PC-3 (cell line): Measurements from ENCODE around the gene LIMS2.

Experiments used
- EZH2phosphoT487 ChIP-seq: fragments of 300-600 bp; sonication (generic); IDR thresholded peaks from 2 replicates; pipeline ENCODE4 v1.6.1; 2018; ENCODE audit warnings: mild to moderate bottlenecking, antibody characterized with exemption, low read length, borderline replicate concordance
- TF ChIP-seq, protein P1 (sequence below): fragments of 300-600 bp; sonication (generic); conservative IDR thresholded peaks from 2 replicates; pipeline ENCODE4 v1.5.1; 2017; ENCODE audit warnings: antibody characterized with exemption, low read depth, mild to moderate bottlenecking, low read length

DNA sequence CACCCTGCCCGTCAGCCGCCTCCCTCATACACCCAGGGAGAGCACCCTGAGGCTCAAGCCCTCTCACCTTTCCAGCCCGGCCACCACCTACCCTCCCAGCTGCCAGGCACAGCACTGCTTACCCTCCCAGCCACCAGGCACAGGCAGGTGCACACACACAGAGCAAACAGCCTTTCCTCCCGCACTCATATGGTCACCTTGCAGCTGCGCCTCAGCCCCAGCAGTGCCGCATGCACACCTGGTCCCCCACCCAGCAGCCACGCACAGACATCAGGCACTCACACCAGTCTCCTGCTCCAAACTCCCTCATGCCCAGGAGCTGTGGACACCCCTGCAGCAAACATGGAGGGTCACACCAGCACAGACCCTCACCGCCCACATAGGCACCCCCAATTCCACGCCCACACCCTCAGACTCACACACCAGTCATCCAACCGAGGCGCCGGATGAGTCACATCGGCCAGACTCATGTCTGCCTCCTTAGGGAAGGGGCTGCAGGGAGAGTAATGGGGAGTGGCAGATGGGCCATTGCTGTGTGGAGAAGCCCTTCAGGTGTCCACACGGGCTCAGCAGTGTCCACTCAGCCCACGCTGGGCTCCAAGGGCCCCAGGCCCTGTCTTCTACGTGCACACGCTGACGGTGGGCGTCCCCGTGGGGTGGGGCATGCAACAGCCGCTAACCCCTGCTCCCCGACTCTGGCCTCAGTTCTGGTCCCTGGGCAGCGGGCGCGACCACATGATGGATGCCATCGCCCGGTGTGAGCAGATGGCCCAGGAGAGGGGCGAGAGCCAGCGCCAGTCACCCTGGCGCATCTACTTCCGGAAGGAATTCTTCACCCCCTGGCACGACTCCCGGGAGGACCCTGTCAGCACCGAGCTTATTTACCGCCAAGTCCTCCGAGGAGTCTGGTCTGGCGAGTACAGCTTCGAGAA lies 51.7 kb downstream of the LIMS2 start:
- TF ChIP-seq, protein P1, sequence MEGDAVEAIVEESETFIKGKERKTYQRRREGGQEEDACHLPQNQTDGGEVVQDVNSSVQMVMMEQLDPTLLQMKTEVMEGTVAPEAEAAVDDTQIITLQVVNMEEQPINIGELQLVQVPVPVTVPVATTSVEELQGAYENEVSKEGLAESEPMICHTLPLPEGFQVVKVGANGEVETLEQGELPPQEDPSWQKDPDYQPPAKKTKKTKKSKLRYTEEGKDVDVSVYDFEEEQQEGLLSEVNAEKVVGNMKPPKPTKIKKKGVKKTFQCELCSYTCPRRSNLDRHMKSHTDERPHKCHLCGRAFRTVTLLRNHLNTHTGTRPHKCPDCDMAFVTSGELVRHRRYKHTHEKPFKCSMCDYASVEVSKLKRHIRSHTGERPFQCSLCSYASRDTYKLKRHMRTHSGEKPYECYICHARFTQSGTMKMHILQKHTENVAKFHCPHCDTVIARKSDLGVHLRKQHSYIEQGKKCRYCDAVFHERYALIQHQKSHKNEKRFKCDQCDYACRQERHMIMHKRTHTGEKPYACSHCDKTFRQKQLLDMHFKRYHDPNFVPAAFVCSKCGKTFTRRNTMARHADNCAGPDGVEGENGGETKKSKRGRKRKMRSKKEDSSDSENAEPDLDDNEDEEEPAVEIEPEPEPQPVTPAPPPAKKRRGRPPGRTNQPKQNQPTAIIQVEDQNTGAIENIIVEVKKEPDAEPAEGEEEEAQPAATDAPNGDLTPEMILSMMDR = no peak
- TF ChIP-seq EZH2phosphoT487 = no peak
